Measurements from ENCODE around the gene MED13L. TPM values are rescaled to one million over a fixed set of nuclear protein-coding genes. Genes with fewer than 3 reads are reported as not detected.
A peak's percentile ranks its signal among the peaks of the same experiment; 100 is the strongest.

Gene MED13L
- total RNA-seq, 3 donors from 2014 or later: 45.6 to 49.7 (median 47.5) TPM

DNA sequence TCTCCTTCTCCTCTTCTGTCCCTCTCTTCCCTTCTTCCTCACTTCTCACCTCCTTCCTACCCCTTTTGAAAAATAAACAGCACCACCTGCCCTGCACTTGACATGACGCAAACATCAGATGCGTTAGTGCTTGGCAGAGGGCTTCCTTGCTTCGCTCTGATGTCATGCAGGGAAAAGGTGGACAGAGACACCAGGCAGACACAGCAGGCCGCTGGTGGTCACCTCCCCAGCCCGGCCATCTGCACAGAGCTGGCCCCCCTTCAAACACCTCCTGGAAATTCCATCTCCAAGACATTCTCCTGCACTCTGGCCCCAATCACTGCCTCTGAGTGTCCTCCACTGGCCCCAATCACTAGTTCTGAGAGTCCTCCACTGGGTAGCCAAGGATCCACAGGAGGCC is 353.6 kb downstream of the MED13L start:
- Mint-ChIP-seq H3K9me3 (no peaks in the 10 kb centered on the region), H3K27me3 (ENCODE audit: low read depth) (peaks cover 27% of the 10 kb centered on the region)
- ATAC-seq: no peak

DNA sequence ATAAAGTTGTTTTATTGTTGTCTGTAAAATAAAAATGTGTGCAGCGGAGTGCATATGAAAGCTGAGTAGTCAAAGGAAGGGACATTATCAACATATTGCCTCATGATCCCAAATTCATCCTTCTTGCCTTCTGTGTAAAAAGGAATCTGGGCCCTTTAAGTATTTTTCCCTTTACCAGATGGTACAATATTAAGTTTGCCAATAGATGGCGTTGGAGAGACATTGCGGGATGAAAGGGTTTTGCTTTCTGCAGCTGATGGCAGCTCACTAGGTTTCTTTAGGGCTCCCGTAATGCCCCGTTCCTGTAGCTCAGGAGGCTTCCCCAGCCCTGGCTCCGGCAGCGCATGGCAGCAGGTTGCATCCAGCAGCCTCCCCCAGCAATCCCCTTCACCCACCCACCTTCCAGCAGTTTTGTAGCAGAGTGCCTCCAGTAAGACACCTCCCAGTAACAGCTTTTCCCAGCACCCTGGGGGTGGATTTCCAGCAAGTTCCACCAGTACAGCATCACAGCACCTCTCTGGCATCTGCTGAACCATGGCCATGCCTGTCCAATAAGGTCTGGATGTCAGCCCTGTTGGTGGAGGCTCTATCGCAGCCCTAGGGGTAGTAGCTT is 354.4 kb downstream of the MED13L start:
- no peak for ATAC-seq
- H3K27me3 Mint-ChIP-seq (ENCODE audit: low read depth): peaks cover 27% of the 10 kb centered on the region
- H3K9me3 Mint-ChIP-seq: no peaks in the 10 kb centered on the region
- H3K4me3 Mint-ChIP-seq: no peak overlapping the region
- no peaks in the 10 kb centered on the region for H3K4me1 Mint-ChIP-seq (ENCODE audit: low read depth)
- H3K36me3 Mint-ChIP-seq (ENCODE audit: insufficient read depth): no peaks in the 10 kb centered on the region
- no peak for DNase-seq

More for the DNA sequence above, 353.6 kb downstream of the MED13L start:
- Mint-ChIP-seq H3K36me3 (ENCODE audit: insufficient read depth) (no peaks in the 10 kb centered on the region), H3K4me1 (ENCODE audit: low read depth) (no peaks in the 10 kb centered on the region), H3K4me3 (no peak overlapping the region)
- DNase-seq: no peak

DNA sequence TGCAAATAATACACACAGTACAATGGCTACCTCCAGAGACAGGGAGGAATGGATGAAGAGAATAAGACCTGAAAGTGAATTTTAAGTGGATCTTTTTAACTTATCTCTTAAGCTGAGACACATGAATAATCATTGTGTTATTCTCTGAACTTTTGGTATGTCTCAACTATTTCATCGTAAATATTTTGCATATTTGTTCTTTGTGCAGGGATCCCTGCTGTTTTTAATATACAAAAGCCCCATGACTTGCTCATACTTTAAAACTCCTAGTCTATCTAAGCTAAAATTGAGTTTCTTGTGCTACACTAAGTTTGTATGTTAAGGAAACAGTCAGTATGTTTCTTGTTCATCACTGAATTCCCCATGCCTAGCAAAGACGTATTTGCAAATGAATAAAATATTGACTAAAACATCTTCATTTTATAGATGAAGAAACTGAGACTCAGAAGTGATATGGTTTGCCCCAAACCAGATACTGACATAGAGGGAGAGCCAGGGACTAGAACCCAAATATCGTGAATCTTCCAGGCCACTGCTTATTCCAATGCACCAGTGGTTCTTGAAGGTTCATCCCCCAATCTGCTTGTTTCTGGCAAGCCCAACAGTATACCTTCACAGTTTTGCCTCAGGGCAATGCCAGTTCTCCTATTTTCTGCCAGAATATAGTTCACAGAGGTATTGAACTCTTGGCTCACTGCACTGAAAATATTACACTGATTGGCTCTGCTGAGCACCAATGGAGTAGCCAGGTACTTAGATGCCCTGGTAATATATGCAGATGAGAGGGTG is 356.9 kb downstream of the MED13L start:
- H3K36me3 Mint-ChIP-seq (ENCODE audit: insufficient read depth): no peaks in the 10 kb centered on the region
- H3K4me3 Mint-ChIP-seq: no peak overlapping the region
- no peaks in the 10 kb centered on the region for H3K4me1 Mint-ChIP-seq (ENCODE audit: low read depth)
- H3K9me3 Mint-ChIP-seq: no peaks in the 10 kb centered on the region
- ATAC-seq: no peak
- no peak for DNase-seq
- peaks cover 40% of the 10 kb centered on the region for H3K27me3 Mint-ChIP-seq (ENCODE audit: low read depth)

DNA sequence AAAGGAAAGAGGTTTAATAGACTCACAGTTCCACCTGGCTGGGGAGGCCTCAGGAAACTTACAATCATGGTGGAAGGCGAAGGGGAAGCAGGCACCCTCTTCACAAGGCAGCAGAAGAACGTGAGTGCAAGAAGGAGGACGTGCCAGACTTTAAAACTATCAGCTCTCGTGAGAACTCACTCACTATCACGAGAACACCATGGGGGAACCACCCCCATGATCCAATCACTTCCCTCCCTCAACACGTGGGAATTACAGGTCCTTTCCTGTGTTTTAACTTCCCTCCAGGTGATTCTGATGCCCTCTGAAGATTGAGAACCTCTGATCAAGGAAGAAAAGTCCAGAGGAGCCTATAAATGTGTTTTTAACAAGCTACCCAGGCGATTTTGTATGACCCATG is 358.7 kb downstream of the MED13L start:
- Mint-ChIP-seq H3K9me3 (no peaks in the 10 kb centered on the region), H3K36me3 (ENCODE audit: insufficient read depth) (no peaks in the 10 kb centered on the region), H3K4me3 (no peak overlapping the region), H3K27me3 (ENCODE audit: low read depth) (peaks cover 43% of the 10 kb centered on the region), H3K4me1 (ENCODE audit: low read depth) (no peaks in the 10 kb centered on the region)
- ATAC-seq: no peak
- no peak for DNase-seq

DNA sequence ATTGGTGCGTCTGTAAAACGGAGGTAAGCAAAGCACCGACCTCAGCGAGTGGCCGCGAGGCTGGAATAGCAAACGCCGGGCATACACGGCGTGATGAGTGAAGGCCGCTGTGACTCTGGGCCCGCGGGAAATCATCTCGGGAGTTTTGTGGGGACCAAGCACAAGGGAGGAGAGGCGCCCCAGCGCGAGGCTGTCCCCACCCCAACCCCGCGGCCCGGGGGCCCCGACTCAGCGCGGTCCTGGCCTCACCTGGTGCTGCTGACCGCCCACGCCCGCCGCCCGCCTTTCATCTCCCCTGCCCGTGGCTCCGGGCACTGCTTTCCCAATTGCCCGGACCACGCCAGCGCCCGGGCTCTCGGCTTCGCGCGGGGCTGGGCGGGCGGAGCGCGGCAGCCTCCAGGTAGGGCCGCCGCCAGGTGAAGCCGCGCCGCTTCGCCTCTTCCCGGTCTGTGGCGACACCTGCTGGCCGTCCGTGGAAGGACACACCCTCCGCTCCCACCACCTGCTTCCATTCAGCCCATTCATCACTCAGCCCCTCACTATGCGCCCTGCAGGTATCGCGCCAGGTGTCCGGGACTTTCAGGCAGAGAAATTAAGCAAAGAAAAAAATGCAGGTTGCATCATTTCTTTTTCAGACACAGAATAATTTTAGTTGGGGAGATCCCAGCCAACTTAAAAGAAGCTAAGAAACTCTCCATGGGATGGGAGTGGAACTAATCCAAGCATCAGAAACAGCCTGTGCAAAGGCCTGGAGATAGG is 360.4 kb downstream of the MED13L start:
- Mint-ChIP-seq H3K9me3 (no peaks in the 10 kb centered on the region), H3K36me3 (ENCODE audit: insufficient read depth) (no peaks in the 10 kb centered on the region), H3K4me3 (no peak overlapping the region), H3K4me1 (ENCODE audit: low read depth) (no peaks in the 10 kb centered on the region), H3K27me3 (ENCODE audit: low read depth) (peaks cover 47% of the 10 kb centered on the region)
- DNase-seq: peak; percentile 77
- ATAC-seq: peak; percentile 87 to 89

DNA sequence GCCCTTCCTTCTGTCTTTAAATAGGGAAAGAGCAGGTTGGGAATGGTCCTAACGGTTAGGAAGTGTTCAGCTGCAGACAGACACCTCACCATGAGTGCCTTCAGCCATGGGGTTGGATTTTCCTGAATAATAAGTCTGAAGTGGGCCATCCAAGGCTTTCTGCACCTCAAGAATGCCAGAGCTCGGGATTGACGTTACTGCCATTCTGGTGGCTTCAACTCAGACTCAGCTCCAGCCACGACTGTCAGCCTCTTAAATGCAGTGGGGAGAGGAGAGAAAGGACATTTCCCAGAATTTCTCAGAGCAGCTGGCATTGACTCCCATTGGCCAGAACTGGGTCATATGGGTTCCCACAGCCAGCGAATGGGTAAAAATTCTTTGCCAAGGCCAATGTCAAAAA is 363.4 kb downstream of the MED13L start:
- no peak for ATAC-seq

DNA sequence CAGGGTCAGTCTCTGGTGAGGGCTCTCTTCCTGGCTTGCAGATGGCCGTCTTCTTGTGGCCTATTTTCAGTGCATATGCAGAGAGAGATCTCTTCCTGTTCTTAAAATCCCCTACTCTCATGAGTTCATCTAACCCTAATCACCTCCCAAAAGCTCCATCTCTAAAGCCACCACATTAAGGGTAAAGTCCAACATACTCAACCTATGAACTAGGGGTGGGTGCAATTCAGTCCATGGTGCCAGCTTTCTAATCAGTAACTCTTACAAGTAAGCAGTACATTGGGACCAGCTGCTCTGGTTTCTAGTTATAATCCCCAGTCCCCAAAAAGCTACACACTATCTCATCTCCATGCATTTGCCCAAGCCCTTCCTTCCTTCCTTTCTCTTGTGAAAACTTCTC is 365.1 kb downstream of the MED13L start:
- no peaks in the 10 kb centered on the region for H3K4me1 Mint-ChIP-seq (ENCODE audit: low read depth)
- no peaks in the 10 kb centered on the region for H3K36me3 Mint-ChIP-seq (ENCODE audit: insufficient read depth)
- ATAC-seq (no peak), DNase-seq (no peak)
- H3K4me3 Mint-ChIP-seq: no peak overlapping the region
- H3K27me3 Mint-ChIP-seq (ENCODE audit: low read depth): peaks cover 37% of the 10 kb centered on the region
- H3K9me3 Mint-ChIP-seq: no peaks in the 10 kb centered on the region

More for the DNA sequence above, 363.4 kb downstream of the MED13L start:
- Mint-ChIP-seq H3K36me3 (ENCODE audit: insufficient read depth) (no peaks in the 10 kb centered on the region), H3K4me1 (ENCODE audit: low read depth) (no peaks in the 10 kb centered on the region), H3K9me3 (no peaks in the 10 kb centered on the region), H3K4me3 (no peak overlapping the region), H3K27me3 (ENCODE audit: low read depth) (peaks cover 41% of the 10 kb centered on the region)
- no peak for DNase-seq

DNA sequence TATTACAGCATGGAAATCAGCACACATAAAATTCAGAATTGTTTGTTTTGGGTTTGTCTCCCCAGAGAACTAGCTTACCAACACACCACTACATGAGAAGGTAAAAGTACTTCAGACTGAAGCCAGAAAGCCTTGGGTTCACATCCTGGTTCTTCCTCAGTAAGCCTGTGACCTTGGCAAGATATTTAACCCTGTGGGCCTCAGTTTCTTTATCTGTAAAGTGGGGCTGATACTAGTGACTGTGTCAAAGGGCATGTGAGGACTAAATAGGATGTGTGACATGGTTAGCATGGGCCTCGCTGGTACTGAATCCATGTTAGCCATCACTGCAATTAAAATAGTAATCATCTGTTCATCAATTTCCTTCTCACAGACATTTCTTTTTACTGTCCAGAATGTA is 366.1 kb downstream of the MED13L start:
- no peaks in the 10 kb centered on the region for H3K4me1 Mint-ChIP-seq (ENCODE audit: low read depth)
- H3K27me3 Mint-ChIP-seq (ENCODE audit: low read depth): peaks cover 35% of the 10 kb centered on the region
- H3K9me3 Mint-ChIP-seq: no peaks in the 10 kb centered on the region
- H3K4me3 Mint-ChIP-seq: no peak overlapping the region
- no peaks in the 10 kb centered on the region for H3K36me3 Mint-ChIP-seq (ENCODE audit: insufficient read depth)
- ATAC-seq (no peak), DNase-seq (no peak)

DNA sequence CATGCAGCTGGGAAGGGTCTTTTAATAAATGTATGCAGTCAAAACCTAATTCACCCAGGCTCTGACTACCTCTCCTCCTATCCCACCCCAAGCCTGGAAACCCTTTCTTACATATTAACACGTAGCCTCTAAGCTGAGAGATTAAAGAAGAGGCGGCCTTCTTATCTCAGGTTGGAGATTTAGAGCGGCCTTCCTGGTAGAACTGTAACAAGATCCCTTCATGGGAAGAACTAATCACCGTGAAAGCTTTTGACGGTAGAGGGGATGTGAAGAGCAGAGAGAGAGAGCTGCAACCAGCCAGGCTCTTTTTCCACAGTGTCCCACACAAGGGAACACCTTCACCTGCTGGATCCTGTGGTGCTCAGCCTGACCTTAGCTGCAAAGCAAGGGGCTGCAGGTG is 367.4 kb downstream of the MED13L start:
- Mint-ChIP-seq H3K4me1 (ENCODE audit: low read depth) (no peaks in the 10 kb centered on the region), H3K27me3 (ENCODE audit: low read depth) (peaks cover 33% of the 10 kb centered on the region), H3K9me3 (no peaks in the 10 kb centered on the region), H3K4me3 (no peak overlapping the region), H3K36me3 (ENCODE audit: insufficient read depth) (no peaks in the 10 kb centered on the region)
- DNase-seq: no peak
- no peak for ATAC-seq
